ENCODE measurements around the gene FRMPD3. TPM values are rescaled to one million over a fixed set of nuclear protein-coding genes. Genes with fewer than 3 reads are reported as not detected.
"Not testable (repeated sequence)": the region's sequence is repeated elsewhere in the genome, so short reads cannot be mapped to it uniquely, and the experiment has no call there.

FRMPD3 gene
- polyA plus RNA-seq, 2 of the 4 experiments (the other 2 are of a cell fraction) = 0.01 to 0.05 TPM

GRCh38 chrX:107470198-107470597 is 20.7 kb downstream of the FRMPD3 start:
- no peak for ATAC-seq
- Histone ChIP-seq H3K9me3 (no peaks in the 10 kb centered on the region), H3K4me1 (no peaks in the 10 kb centered on the region), H3K4me2 (no peak overlapping the region), H3K4me3 (no peak overlapping the region), H3K27ac (no peak overlapping the region)
- FAIRE-seq = no peak
- no peak for DNase-seq (ENCODE audit: low read depth in 1 of 2, low spot score in 1 of 2)
- POLR2A ChIA-PET = no interaction called here
- CTCF ChIA-PET = interaction anchor here (1.2 kb wide), 1 partner anchor 10 kb away, joined by 3 read pairs; no protein-coding TSS in a partner anchor
- WGBS (ENCODE audit: missing lambda C conversion rate) = 41% methylated on average over 2 of the region's 2 CpGs
- no peak for TF ChIP-seq EP300 (IDR thresholded peaks at IDR 0.05)
- no peak for TF ChIP-seq RAD21 (conservative IDR thresholded peaks at IDR 0.05 in 1 of 2, IDR thresholded peaks at IDR 0.05 in 1 of 2)
- no peak for TF ChIP-seq CHD2 (IDR thresholded peaks at IDR 0.05; ENCODE audit: low read length, partially characterized antibody)
- TF ChIP-seq JUN (IDR thresholded peaks at IDR 0.05) = no peak
- no peak for TF ChIP-seq MAZ (IDR thresholded peaks at IDR 0.05; ENCODE audit: borderline replicate concordance, low read depth, low read length)
- TF ChIP-seq CEBPB (IDR thresholded peaks at IDR 0.05) = no peak
- no peak for TF ChIP-seq MAX (IDR thresholded peaks at IDR 0.05)
- no peak for TF ChIP-seq ESRRA (IDR thresholded peaks at IDR 0.05; ENCODE audit: borderline replicate concordance, low read length)

GRCh38 chrX:107470971-107471370 is 21.5 kb downstream of the FRMPD3 start:
- no peak overlapping the region for H3K27ac ChIP-seq
- POLR2A ChIA-PET = no interaction called here
- TF ChIP-seq CEBPB (IDR thresholded peaks at IDR 0.05) (no peak), MAZ (IDR thresholded peaks at IDR 0.05; ENCODE audit: borderline replicate concordance, low read depth, low read length) (no peak), ELK1 (IDR thresholded peaks at IDR 0.05; ENCODE audit: low read depth, low read length) (no peak), RAD21 (conservative IDR thresholded peaks at IDR 0.05 in 1 of 2, IDR thresholded peaks at IDR 0.05 in 1 of 2) (peak in 1 of 2 experiments; percentile 21; a peak in 1 of 5 replicates), MAFK (IDR thresholded peaks at IDR 0.05; ENCODE audit: partially characterized antibody) (no peak), KDM1A (IDR thresholded peaks at IDR 0.05; ENCODE audit: low read depth) (no peak), HDAC2 (IDR thresholded peaks at IDR 0.05) (no peak), ZFP36 (IDR thresholded peaks at IDR 0.05; ENCODE audit: borderline replicate concordance, partially characterized antibody) (no peak)
- DNase-seq (ENCODE audit: low read depth in 1 of 2, low spot score in 1 of 2) (no peak), ATAC-seq (no peak), FAIRE-seq (no peak)
- CTCF ChIA-PET = interaction anchor here (1.2 kb wide), 1 partner anchor 9 kb away, joined by 3 read pairs; no protein-coding TSS in a partner anchor
- H3K4me3 ChIP-seq = no peak overlapping the region
- WGBS (ENCODE audit: missing lambda C conversion rate) = 28% methylated on average over 7 of the region's 7 CpGs
- no peaks in the 10 kb centered on the region for H3K4me1 ChIP-seq
- no peaks in the 10 kb centered on the region for H3K9me3 ChIP-seq
- H3K4me2 ChIP-seq = no peak overlapping the region

GRCh38 chrX:107471420-107471819 is 22.0 kb downstream of the FRMPD3 start:
- POLR2A ChIA-PET; DNase-seq (ENCODE audit: low read depth in 1 of 2, low spot score in 1 of 2); FAIRE-seq; H3K4me1 ChIP-seq; H3K4me2 ChIP-seq; H3K9me3 ChIP-seq; H3K27ac ChIP-seq; H3K4me3 ChIP-seq; ATAC-seq: not testable (repeated sequence)
- CTCF ChIA-PET = interaction anchor here (1.2 kb wide), 1 partner anchor 9 kb away, joined by 3 read pairs; no protein-coding TSS in a partner anchor
- WGBS (ENCODE audit: missing lambda C conversion rate) = 67% methylated on average over 4 of the region's 4 CpGs

GRCh38 chrX:107477406-107477805 is 28.0 kb downstream of the FRMPD3 start:
- ATAC-seq (no peak), FAIRE-seq (no peak), DNase-seq (ENCODE audit: low read depth in 1 of 2, low spot score in 1 of 2) (no peak)
- Histone ChIP-seq H3K4me2 (no peak overlapping the region), H3K4me1 (no peaks in the 10 kb centered on the region), H3K4me3 (no peak overlapping the region), H3K9me3 (no peaks in the 10 kb centered on the region), H3K27ac (no peak overlapping the region)
- CTCF ChIA-PET = interaction anchor here (0.9 to 1.3 kb wide), 3 partner anchors 15 to 60 kb away, joined by 3 to 4 read pairs (median 4); no protein-coding TSS in a partner anchor
- POLR2A ChIA-PET = no interaction called here
- no peak for TF ChIP-seq HOXB13 (CRISPR knock-in tag; IDR thresholded peaks at IDR 0.05; ENCODE audit: low read depth)
- TF ChIP-seq FOSB (CRISPR knock-in tag; IDR thresholded peaks at IDR 0.05) = no peak
- TF ChIP-seq PHF8 (IDR thresholded peaks at IDR 0.05; ENCODE audit: borderline replicate concordance, low read depth) = no peak
- no peak for TF ChIP-seq MYC (IDR thresholded peaks at IDR 0.05; ENCODE audit: borderline replicate concordance, low read length)
- no peak for TF ChIP-seq ZFP36 (IDR thresholded peaks at IDR 0.05; ENCODE audit: borderline replicate concordance, partially characterized antibody)
- no peak for TF ChIP-seq KDM1A (IDR thresholded peaks at IDR 0.05; ENCODE audit: low read depth)
- TF ChIP-seq EP300 (IDR thresholded peaks at IDR 0.05) = no peak
- TF ChIP-seq HEYL (CRISPR knock-in tag; IDR thresholded peaks at IDR 0.05) = no peak
- TF ChIP-seq ZNF302 (CRISPR knock-in tag; IDR thresholded peaks at IDR 0.05) = no peak
- no peak for TF ChIP-seq NFE2L2 (conservative IDR thresholded peaks at IDR 0.05; ENCODE audit: low read length)
- TF ChIP-seq NPAS2 (CRISPR knock-in tag; IDR thresholded peaks at IDR 0.05; ENCODE audit: borderline replicate concordance) = no peak
- no peak for TF ChIP-seq SMC3 (IDR thresholded peaks at IDR 0.05)
- no peak for TF ChIP-seq HES2 (IDR thresholded peaks at IDR 0.05)
- TF ChIP-seq RCOR1 (IDR thresholded peaks at IDR 0.05; ENCODE audit: low read depth, low read length) = no peak
- TF ChIP-seq ELK1 (IDR thresholded peaks at IDR 0.05; ENCODE audit: low read depth, low read length) = no peak
- no peak for TF ChIP-seq MAX (IDR thresholded peaks at IDR 0.05)
- no peak for TF ChIP-seq MAZ (IDR thresholded peaks at IDR 0.05; ENCODE audit: borderline replicate concordance, low read depth, low read length)
- 42% methylated on average over 4 of the region's 4 CpGs for WGBS (ENCODE audit: missing lambda C conversion rate)
